Frontal cortex (tissue), 4 donors: ENCODE measurements around the gene TMEM11. TPM values are rescaled to one million over a fixed set of nuclear protein-coding genes. Genes with fewer than 3 reads are reported as not detected.
"Not testable (repeated sequence)": the region's sequence is repeated elsewhere in the genome, so short reads cannot be mapped to it uniquely, and the experiment has no call there.

Experiments used
- DNase-seq, 2 donors: peaks; one replicate each; pipeline ENCODE4 v3.0.0; 2012; ENCODE audit warnings: low spot score in 2 of 2
- FAIRE-seq: peaks from 2 replicates; lab custom pipeline; 2012; peaks lifted over from hg19 to GRCh38; lab: Jason Lieb, UNC
- total RNA-seq: library from RNA; depleted of rRNA; stranded (reverse); fragments of >200 nt; gene quantifications from one replicate; pipeline ENCODE4 v1.2.3, GENCODE V29; 2014
- donor health status: control.
- donor health status: control.
- donor health status: control.

Gene TMEM11
- total RNA-seq, 1 donor from 2014 or later, result 11.0 TPM

DNA sequence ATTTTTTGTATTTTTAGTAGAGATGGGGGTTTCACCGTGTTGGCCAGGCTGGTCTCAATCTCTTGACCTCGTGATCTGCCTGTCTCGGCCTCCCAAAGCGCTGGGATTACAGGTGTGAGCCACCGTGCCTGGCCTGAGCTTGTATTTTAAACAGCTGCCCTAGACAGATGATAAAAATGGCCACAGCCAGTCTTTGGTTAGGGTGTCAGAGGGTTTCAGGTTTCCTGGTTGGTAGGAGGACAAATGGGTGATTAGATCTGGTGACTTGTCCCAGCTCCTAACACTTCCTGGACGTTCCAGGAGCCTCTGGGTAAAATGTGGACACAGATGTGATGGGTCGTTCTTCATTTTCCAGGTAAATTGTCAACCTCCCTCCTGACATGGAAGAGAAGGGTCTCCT, 21.5 kb downstream of the TMEM11 start:
- not testable (repeated sequence) for DNase-seq, FAIRE-seq

DNA sequence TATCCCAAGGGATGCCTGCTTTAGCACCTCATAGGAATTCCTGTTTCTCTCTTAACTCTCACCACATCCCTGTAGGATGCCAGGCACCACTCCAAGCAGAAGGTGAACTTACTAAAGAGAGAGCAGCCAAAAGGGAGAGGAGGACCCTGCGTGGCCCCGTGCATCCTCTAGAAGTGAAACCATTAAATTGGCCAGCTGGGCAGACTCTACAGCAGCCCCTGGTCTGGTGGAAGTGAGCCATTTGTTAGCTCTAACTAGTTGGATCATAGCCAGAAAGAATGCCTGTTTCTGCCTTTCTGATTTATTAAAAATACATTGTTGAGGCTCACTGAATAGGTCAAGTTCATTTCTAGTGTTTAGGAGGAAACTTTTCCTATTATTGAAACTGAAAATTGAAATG, 22.3 kb downstream of the TMEM11 start:
- FAIRE-seq (no peak), DNase-seq (no peak)

DNA sequence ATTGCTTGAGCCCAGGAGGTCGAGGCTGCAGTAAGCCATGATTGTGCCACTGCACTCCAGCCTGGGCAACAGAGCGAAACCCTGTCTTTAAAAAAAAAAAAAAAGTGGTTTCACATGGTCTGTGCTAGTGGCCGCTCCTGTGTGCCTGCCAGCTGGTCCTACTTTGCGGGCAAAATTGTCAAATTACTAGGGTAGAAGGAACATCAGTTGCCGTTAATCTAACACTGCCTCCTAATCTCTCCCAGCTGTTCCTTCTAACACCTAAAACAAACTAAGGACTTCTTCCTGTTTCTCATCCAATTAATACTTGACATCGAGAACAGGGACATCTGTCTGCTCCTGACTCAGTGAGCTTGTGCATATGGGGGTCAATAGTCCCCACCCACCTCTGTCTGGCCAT, 23.9 kb downstream of the TMEM11 start:
- FAIRE-seq (no peak), DNase-seq (no peak)

DNA sequence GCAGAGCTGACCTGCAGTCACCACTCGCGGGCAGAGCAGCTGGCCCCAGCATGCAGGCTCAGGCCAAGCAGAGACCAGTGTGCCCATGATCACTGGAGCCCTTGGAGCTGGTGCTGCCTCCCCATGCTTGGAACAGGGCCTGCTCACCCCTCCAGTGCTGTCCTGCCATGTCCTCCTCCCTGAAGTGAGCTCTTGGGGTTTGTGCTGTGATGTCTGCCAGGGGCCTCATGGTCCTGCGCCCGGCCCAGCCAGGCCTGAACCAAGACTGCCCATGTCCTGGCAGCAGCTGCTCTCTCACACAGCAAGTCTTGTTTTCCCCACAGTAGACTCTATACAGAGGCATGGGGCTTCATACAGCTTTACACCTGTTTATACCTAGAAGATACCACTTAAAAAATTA, 24.6 kb downstream of the TMEM11 start:
- no peak for FAIRE-seq
- DNase-seq, result no peak

- DNase-seq, result no peak
- no peak for FAIRE-seq
Observed at GRCh38 chr17:21186399-21187187, 27.4 kb downstream of the TMEM11 start.

DNA sequence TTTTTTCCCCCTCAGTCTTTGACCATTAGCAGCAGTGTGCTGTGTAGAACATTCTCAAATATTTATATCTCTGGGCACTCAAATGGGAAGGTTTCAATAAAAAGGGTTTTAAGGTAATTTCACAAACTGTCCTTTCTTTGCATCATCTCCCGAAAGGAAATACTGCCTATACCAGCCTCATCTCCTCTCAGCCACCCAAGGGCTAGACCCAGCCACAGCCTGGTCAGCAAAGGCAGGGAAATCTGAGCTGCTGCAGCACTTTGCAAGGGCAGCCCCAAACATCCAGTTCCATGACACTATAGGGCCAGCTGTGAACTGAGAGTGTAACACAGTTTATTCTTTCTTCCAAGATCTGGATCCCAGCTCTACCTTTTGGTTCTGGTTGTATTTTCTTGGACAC, 28.9 kb downstream of the TMEM11 start:
- no peak for FAIRE-seq
- DNase-seq, result no peak

DNA sequence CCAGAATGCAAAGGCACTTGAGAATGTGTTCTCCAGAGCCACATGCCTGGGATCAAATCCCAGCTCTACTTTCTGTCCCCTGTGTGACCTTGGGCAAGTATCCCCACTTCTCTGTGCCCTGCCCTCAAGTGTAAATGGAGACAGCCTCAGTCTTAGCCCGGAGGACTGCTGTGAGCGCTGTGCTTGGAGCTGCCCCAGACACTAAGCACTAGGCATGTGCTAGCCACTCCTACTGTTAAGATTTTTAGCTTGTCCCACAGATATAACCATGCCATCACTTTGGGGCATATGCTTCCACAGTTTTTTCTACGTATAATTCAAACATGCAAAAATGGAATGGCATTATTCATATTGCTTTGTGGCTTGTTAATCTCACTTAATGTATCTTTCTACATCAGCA, 29.4 kb downstream of the TMEM11 start:
- FAIRE-seq (no peak), DNase-seq (no peak)

- FAIRE-seq (no peak), DNase-seq (no peak)
Observed at GRCh38 chr17:21183468-21183867, 30.5 kb downstream of the TMEM11 start.

- FAIRE-seq (no peak), DNase-seq (no peak)
Observed at GRCh38 chr17:21177854-21178600, 35.9 kb downstream of the TMEM11 start.

DNA sequence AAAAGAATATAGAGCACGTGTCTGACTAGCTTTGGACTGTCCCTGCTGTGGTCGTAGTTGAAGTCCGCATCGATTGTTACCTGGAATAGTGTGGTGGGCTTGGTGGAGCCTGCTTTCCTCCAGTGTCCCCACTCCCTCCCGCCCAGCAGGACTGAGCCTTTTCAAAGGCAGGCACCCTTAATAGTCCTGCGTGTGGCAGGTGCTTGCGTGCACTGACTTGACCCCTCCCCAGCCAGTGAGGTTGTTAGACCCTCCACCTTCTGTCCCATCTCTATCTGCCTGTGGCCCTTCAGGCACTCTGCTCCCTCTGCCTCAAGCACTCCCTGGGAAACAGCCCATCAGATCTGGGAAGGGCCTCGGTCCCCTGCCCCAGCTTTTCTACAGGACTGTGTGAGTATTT, 36.6 kb downstream of the TMEM11 start:
- DNase-seq, result no peak
- FAIRE-seq, result no peak

- DNase-seq (no peak), FAIRE-seq (no peak)
Observed at GRCh38 chr17:21176773-21177395, 37.1 kb downstream of the TMEM11 start.

- FAIRE-seq, result no peak
- no peak for DNase-seq
Observed at GRCh38 chr17:21174713-21175112, 39.2 kb downstream of the TMEM11 start.

- DNase-seq (no peak), FAIRE-seq (no peak)
Observed at GRCh38 chr17:21174186-21174585, 39.8 kb downstream of the TMEM11 start.

DNA sequence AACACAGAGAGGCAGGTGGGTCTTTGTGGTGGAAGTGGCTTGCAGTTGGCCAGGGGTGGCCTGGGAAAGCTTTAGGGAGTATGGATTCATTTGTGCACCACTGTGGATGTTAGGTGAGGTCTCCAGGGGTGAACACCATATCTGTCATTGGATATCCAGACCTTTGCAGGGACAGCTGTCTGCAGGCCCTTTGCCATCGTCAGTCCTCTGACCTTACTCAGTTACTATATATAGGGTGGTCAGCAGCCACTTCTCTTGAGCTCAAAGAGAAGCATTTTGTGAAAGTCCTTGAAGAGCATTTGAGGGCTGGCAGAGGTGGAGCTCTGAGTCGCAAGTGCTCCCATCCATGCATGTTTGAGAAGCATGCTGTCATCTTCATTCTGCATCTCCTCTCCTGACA, 40.4 kb downstream of the TMEM11 start:
- FAIRE-seq, result no peak
- DNase-seq, result peak in 1 of 2 donors; percentile 2

DNA sequence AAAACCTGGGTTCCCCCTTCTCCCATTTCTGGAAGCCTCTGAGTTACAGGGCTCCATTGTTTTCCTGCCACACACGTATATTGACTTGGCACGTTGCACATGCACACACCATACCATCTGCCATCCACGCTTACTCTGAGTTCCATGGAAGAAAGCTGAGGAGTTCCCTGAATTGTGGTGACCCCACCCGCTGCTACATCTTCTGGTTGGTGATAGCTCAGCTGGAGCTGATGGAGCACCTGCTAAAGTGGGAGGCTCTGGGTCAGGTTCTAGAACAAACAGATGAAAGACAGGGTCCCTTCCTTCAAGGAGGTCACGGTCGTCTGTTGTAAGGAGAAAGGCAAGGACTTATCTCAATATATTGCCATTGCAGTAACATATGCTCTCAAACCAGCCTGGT, 41.1 kb downstream of the TMEM11 start:
- DNase-seq (no peak), FAIRE-seq (no peak)

DNA sequence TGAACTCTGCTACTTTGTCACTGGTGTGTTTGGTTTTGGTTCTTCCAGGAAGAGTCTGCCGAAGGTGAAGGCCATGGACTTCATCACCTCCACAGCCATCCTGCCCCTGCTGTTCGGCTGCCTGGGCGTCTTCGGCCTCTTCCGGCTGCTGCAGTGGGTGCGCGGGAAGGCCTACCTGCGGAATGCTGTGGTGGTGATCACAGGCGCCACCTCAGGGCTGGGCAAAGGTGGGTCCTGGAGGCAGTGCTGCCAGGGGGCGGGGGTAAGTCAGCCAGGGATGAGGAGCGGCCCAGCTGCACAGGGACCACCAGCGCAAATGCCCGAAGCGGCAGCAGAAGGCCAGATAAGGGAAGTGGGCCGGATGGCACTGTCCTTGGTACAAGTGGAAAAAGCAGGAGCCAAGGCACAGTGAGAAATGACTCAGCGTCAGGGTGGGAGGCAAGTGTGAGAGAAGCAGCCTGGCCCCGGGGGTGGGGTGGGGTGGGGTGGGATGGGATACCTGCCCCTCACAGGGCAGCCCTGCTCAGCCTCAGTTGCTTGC, 41.9 kb downstream of the TMEM11 start:
- no peak for FAIRE-seq
- DNase-seq, result peak in 1 of 2 donors; percentile 5

- no peak for DNase-seq
- no peak for FAIRE-seq
Observed at GRCh38 chr17:21171309-21171922, 42.5 kb downstream of the TMEM11 start.

- no peak for FAIRE-seq
- DNase-seq, result no peak
Observed at GRCh38 chr17:21170809-21171208, 43.2 kb downstream of the TMEM11 start.

GRCh38 chr17:21169496-21169895, 44.5 kb downstream of the TMEM11 start:
- no peak for FAIRE-seq

DNA sequence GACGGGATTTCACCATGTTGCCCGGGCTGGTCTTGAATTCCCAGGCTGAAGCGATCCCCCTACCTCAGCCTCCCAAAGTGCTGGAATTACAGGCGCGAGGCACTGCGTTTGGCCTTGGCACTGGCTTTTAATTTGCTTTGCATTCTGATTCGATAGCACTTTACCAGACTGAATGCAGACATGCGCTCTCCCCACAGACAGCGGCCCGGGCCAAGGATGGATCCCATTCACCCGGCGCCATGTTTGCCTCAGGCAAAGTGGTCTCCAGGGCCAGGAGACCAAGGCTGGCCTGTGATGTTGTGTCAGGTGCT, 45.5 kb downstream of the TMEM11 start:
- DNase-seq, result no peak
- FAIRE-seq, result no peak

More at GRCh38 chr17:21169496-21169895, 44.5 kb downstream of the TMEM11 start:
- no peak for DNase-seq
